SK-N-SH treated with all-trans-retinoic acid at 6 μM for 48 hours (cell line): ENCODE results near the gene TH.

Experiments used
- ATAC-seq: fragments of 200-7000 bp; cut with Tn5 transposase; 3 replicates; pipeline ENCODE4 v1.9.1; 2020; ENCODE audit warnings: mild to moderate bottlenecking, moderate library complexity
- ARNTL ChIP-seq: fragments of 450-650 bp; formaldehyde crosslinking; IDR thresholded peaks from 2 replicates; pipeline ENCODE4 v1.5.0; 2020; ENCODE audit warnings: low read depth, mild to moderate bottlenecking, moderate library complexity, borderline replicate concordance
- BACH2 ChIP-seq: fragments of 250-450 bp; sonication (Bioruptor Pico); IDR thresholded peaks from 2 replicates; pipeline ENCODE4 v1.9.0; 2021; ENCODE audit warnings: mild to moderate bottlenecking, borderline replicate concordance
- CSDC2 ChIP-seq: fragments of 250-450 bp; sonication (Bioruptor Pico); IDR thresholded peaks from 2 replicates; pipeline ENCODE4 v1.5.0; 2020; ENCODE audit warnings: mild to moderate bottlenecking, moderate library complexity
- ESRRG ChIP-seq: fragments of 250-450 bp; sonication (Bioruptor Pico); IDR thresholded peaks from 2 replicates; pipeline ENCODE4 v1.6.1; 2021; ENCODE audit warnings: mild to moderate bottlenecking
- ISL1 ChIP-seq: fragments of 250-450 bp; sonication (Bioruptor Pico); IDR thresholded peaks from 2 replicates; pipeline ENCODE4 v2.1.2; 2022; ENCODE audit warnings: mild to moderate bottlenecking, moderate library complexity
- OSR1 ChIP-seq: fragments of 250-450 bp; sonication (Bioruptor Pico); IDR thresholded peaks from 2 replicates; pipeline ENCODE4 v1.8.0; 2022; ENCODE audit warnings: moderate library complexity, mild to moderate bottlenecking, inconsistent platforms
- PPARA ChIP-seq: fragments of 250-450 bp; sonication (Bioruptor Pico); IDR thresholded peaks from 2 replicates; pipeline ENCODE4 v1.5.0; 2020; ENCODE audit warnings: mild to moderate bottlenecking, borderline replicate concordance
- RARB ChIP-seq: fragments of 250-450 bp; sonication (Bioruptor Pico); IDR thresholded peaks from 2 replicates; pipeline ENCODE4 v1.8.0; 2021; ENCODE audit warnings: mild to moderate bottlenecking, moderate library complexity
- SNAI2 ChIP-seq: fragments of 250-450 bp; sonication (Bioruptor Pico); IDR thresholded peaks from 2 replicates; pipeline ENCODE4 v1.5.0; 2020; ENCODE audit warnings: mild to moderate bottlenecking, moderate library complexity
- TCF4 ChIP-seq: fragments of 250-450 bp; sonication (Bioruptor Pico); IDR thresholded peaks from 2 replicates; pipeline ENCODE4 v1.8.0; 2021; ENCODE audit warnings: mild to moderate bottlenecking, moderate library complexity, borderline replicate concordance
- TOX ChIP-seq: fragments of 250-450 bp; sonication (Bioruptor Pico); IDR thresholded peaks from 2 replicates; pipeline ENCODE4 v1.8.0; 2021; ENCODE audit warnings: mild to moderate bottlenecking, moderate library complexity, borderline replicate concordance
- ZFP3 ChIP-seq: fragments of 250-450 bp; sonication (Bioruptor Pico); IDR thresholded peaks from 2 replicates; pipeline ENCODE4 v1.5.0; 2020; ENCODE audit warnings: mild to moderate bottlenecking, moderate library complexity
- ZFP30 ChIP-seq: fragments of 450-650 bp; formaldehyde crosslinking; IDR thresholded peaks from 2 replicates; pipeline ENCODE4 v1.5.0; 2022; ENCODE audit warnings: mild to moderate bottlenecking, moderate library complexity
- ZNF565 ChIP-seq: fragments of 450-650 bp; formaldehyde crosslinking; conservative IDR thresholded peaks from 2 replicates; pipeline ENCODE4 v1.5.0; 2020; ENCODE audit warnings: low read depth, mild to moderate bottlenecking, moderate library complexity
- ZNF70 ChIP-seq: fragments of 450-650 bp; formaldehyde crosslinking; IDR thresholded peaks from 2 replicates; pipeline ENCODE4 v1.5.0; 2020; ENCODE audit warnings: mild to moderate bottlenecking, moderate library complexity
- ZNF8 ChIP-seq: fragments of 450-650 bp; formaldehyde crosslinking; IDR thresholded peaks from 2 replicates; pipeline ENCODE4 v1.5.0; 2020; ENCODE audit warnings: mild to moderate bottlenecking, moderate library complexity
- TF ChIP-seq, protein P1 (sequence below): fragments of 250-450 bp; sonication (Bioruptor Pico); IDR thresholded peaks from 2 replicates; pipeline ENCODE4 v1.8.0; 2021; ENCODE audit warnings: low read depth, mild to moderate bottlenecking, moderate library complexity, borderline replicate concordance
- TF ChIP-seq, protein P2 (sequence below): fragments of 250-450 bp; sonication (Bioruptor Pico); IDR thresholded peaks from 2 replicates; pipeline ENCODE4 v1.5.1; 2020; ENCODE audit warnings: low read depth, mild to moderate bottlenecking, moderate library complexity
- TF ChIP-seq, protein P3 (sequence below): fragments of 250-450 bp; sonication (Bioruptor Pico); IDR thresholded peaks from 2 replicates; pipeline ENCODE4 v1.5.1; 2021; ENCODE audit warnings: mild to moderate bottlenecking, moderate library complexity
- TF ChIP-seq, protein P4 (sequence below): fragments of 250-450 bp; sonication (Bioruptor Pico); IDR thresholded peaks from 2 replicates; pipeline ENCODE4 v1.5.0; 2020; ENCODE audit warnings: mild to moderate bottlenecking, moderate library complexity
- TF ChIP-seq, protein P5 (sequence below): fragments of 250-450 bp; sonication (Bioruptor Pico); IDR thresholded peaks from 2 replicates; pipeline ENCODE4 v1.8.0; 2020; ENCODE audit warnings: mild to moderate bottlenecking, moderate library complexity, borderline replicate concordance

The TH gene

GRCh38 chr11:2209370-2209801 is 37.8 kb upstream of the TH start (continued):
- TF ChIP-seq, protein P1, sequence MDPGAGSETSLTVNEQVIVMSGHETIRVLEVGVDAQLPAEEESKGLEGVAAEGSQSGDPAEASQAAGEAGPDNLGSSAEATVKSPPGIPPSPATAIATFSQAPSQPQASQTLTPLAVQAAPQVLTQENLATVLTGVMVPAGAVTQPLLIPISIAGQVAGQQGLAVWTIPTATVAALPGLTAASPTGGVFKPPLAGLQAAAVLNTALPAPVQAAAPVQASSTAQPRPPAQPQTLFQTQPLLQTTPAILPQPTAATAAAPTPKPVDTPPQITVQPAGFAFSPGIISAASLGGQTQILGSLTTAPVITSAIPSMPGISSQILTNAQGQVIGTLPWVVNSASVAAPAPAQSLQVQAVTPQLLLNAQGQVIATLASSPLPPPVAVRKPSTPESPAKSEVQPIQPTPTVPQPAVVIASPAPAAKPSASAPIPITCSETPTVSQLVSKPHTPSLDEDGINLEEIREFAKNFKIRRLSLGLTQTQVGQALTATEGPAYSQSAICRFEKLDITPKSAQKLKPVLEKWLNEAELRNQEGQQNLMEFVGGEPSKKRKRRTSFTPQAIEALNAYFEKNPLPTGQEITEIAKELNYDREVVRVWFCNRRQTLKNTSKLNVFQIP (CRISPR knock-in tag): no peak
- no peak for TF ChIP-seq BACH2
- TF ChIP-seq CSDC2 (CRISPR knock-in tag): no peak
- no peak for TF ChIP-seq ZNF8 (CRISPR knock-in tag)
- no peak for TF ChIP-seq ARNTL (CRISPR knock-in tag)

DNA sequence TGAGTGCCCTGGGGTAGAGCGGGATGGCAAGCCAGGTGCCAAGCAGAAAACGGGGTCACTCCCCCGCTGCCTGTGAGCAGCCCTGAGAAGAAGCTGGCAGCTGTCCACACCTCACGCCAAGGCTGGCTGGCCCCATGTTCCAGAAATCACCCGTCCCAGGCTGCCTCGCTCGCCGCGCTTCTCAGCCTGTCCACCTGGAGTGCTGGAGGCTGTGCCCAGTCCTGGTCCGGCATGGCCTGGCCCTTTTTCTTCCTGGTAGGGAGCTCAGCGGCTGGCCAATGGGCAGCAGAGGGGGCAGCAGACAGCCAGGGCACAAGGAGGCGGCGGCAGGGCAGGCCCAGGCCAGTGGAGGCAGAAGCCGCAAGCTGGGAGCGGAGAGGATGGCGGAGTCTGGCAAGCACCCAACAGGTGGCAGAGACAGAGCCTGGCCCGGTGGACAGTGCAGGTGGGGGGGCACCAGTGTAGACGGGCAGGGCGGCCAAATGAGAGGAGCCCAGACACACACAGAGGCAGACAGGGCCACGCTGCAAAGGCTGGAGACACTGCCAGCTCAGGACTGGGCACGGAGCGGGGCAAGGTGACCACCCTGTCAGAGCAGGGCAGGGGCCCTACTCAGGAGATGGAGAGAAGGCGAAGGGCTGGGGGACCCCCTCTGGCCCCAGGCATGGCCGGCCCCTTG is 37.2 kb upstream of the TH start:
- TF ChIP-seq ZNF565 (CRISPR knock-in tag) (no peak), TCF4 (CRISPR knock-in tag) (no peak), RARB (CRISPR knock-in tag) (no peak), ISL1 (CRISPR knock-in tag) (no peak), ZFP3 (no peak), BACH2 (no peak), OSR1 (CRISPR knock-in tag) (no peak), ZNF8 (CRISPR knock-in tag) (no peak), ZNF70 (CRISPR knock-in tag) (no peak), SNAI2 (no peak)
- TF ChIP-seq, protein P2, sequence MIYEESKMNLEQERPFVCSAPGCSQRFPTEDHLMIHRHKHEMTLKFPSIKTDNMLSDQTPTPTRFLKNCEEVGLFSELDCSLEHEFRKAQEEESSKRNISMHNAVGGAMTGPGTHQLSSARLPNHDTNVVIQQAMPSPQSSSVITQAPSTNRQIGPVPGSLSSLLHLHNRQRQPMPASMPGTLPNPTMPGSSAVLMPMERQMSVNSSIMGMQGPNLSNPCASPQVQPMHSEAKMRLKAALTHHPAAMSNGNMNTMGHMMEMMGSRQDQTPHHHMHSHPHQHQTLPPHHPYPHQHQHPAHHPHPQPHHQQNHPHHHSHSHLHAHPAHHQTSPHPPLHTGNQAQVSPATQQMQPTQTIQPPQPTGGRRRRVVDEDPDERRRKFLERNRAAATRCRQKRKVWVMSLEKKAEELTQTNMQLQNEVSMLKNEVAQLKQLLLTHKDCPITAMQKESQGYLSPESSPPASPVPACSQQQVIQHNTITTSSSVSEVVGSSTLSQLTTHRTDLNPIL (CRISPR knock-in tag): no peak
- TF ChIP-seq, protein P3, sequence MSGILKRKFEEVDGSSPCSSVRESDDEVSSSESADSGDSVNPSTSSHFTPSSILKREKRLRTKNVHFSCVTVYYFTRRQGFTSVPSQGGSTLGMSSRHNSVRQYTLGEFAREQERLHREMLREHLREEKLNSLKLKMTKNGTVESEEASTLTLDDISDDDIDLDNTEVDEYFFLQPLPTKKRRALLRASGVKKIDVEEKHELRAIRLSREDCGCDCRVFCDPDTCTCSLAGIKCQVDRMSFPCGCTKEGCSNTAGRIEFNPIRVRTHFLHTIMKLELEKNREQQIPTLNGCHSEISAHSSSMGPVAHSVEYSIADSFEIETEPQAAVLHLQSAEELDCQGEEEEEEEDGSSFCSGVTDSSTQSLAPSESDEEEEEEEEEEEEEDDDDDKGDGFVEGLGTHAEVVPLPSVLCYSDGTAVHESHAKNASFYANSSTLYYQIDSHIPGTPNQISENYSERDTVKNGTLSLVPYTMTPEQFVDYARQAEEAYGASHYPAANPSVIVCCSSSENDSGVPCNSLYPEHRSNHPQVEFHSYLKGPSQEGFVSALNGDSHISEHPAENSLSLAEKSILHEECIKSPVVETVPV (CRISPR knock-in tag): no peak
- peak; percentile 22; the same call in 2 of the 3 replicates for ATAC-seq

GRCh38 chr11:2207773-2208621 is 36.4 kb upstream of the TH start:
- TF ChIP-seq TOX (CRISPR knock-in tag) (no peak), ZFP30 (CRISPR knock-in tag) (no peak), ZNF565 (CRISPR knock-in tag) (no peak), ARNTL (CRISPR knock-in tag) (no peak), ISL1 (CRISPR knock-in tag) (no peak), BACH2 (no peak), OSR1 (CRISPR knock-in tag) (no peak), CSDC2 (CRISPR knock-in tag) (no peak), PPARA (CRISPR knock-in tag) (no peak), TCF4 (CRISPR knock-in tag) (no peak), ESRRG (no peak), ZNF8 (CRISPR knock-in tag) (no peak), SNAI2 (no peak)
- TF ChIP-seq, protein P3 (CRISPR knock-in tag): no peak
- TF ChIP-seq, protein P4, sequence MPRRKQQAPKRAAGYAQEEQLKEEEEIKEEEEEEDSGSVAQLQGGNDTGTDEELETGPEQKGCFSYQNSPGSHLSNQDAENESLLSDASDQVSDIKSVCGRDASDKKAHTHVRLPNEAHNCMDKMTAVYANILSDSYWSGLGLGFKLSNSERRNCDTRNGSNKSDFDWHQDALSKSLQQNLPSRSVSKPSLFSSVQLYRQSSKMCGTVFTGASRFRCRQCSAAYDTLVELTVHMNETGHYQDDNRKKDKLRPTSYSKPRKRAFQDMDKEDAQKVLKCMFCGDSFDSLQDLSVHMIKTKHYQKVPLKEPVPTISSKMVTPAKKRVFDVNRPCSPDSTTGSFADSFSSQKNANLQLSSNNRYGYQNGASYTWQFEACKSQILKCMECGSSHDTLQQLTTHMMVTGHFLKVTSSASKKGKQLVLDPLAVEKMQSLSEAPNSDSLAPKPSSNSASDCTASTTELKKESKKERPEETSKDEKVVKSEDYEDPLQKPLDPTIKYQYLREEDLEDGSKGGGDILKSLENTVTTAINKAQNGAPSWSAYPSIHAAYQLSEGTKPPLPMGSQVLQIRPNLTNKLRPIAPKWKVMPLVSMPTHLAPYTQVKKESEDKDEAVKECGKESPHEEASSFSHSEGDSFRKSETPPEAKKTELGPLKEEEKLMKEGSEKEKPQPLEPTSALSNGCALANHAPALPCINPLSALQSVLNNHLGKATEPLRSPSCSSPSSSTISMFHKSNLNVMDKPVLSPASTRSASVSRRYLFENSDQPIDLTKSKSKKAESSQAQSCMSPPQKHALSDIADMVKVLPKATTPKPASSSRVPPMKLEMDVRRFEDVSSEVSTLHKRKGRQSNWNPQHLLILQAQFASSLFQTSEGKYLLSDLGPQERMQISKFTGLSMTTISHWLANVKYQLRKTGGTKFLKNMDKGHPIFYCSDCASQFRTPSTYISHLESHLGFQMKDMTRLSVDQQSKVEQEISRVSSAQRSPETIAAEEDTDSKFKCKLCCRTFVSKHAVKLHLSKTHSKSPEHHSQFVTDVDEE (CRISPR knock-in tag): no peak
- TF ChIP-seq, protein P1 (CRISPR knock-in tag): no peak
- TF ChIP-seq, protein P5, sequence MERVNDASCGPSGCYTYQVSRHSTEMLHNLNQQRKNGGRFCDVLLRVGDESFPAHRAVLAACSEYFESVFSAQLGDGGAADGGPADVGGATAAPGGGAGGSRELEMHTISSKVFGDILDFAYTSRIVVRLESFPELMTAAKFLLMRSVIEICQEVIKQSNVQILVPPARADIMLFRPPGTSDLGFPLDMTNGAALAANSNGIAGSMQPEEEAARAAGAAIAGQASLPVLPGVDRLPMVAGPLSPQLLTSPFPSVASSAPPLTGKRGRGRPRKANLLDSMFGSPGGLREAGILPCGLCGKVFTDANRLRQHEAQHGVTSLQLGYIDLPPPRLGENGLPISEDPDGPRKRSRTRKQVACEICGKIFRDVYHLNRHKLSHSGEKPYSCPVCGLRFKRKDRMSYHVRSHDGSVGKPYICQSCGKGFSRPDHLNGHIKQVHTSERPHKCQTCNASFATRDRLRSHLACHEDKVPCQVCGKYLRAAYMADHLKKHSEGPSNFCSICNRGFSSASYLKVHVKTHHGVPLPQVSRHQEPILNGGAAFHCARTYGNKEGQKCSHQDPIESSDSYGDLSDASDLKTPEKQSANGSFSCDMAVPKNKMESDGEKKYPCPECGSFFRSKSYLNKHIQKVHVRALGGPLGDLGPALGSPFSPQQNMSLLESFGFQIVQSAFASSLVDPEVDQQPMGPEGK (CRISPR knock-in tag): no peak
- no peak for ATAC-seq
